Smooth muscle cell (in vitro differentiated cells): Measurements from ENCODE around the gene SCGB3A1. TPM values are rescaled to one million over a fixed set of nuclear protein-coding genes. Genes with fewer than 3 reads are reported as not detected.

Source experiments
- DNase-seq: peaks from one replicate; lab custom pipeline; 2025; ENCODE audit not compliant: unreplicated experiment; lab: John Stamatoyannopoulos, UW
- H2AFZ ChIP-seq: fragments of 200-600 bp; sonication (generic); 2 replicates; pipeline ENCODE4 v1.6.0; 2016; ENCODE audit warnings: antibody characterized with exemption, low read depth, mild to moderate bottlenecking
- H3F3A ChIP-seq: fragments of 200-600 bp; sonication (generic); 2 replicates; pipeline ENCODE4 v1.6.0; 2017; ENCODE audit warnings: antibody characterized with exemption, low read depth
- H3K27ac ChIP-seq: fragments of 200-600 bp; sonication (generic); 2 replicates; pipeline ENCODE4 v1.5.1; 2016; ENCODE audit warnings: low read depth, mild to moderate bottlenecking
- H3K27me3 ChIP-seq: fragments of 200-600 bp; sonication (generic); 2 replicates; pipeline ENCODE4 v1.6.1; 2016; ENCODE audit warnings: low read depth, mild to moderate bottlenecking
- H3K36me3 ChIP-seq: fragments of 200-600 bp; sonication (generic); 2 replicates; pipeline ENCODE4 v1.5.1; 2016; ENCODE audit warnings: low read depth
- H3K4me1 ChIP-seq: fragments of 200-600 bp; sonication (generic); 2 replicates; pipeline ENCODE4 v1.5.1; 2016; ENCODE audit warnings: low read depth
- H3K4me2 ChIP-seq: fragments of 200-600 bp; sonication (generic); 2 replicates; pipeline ENCODE4 v1.6.0; 2016; ENCODE audit warnings: mild to moderate bottlenecking
- H3K4me3 ChIP-seq: fragments of 200-600 bp; sonication (generic); 2 replicates; pipeline ENCODE4 v1.5.1; 2016; ENCODE audit warnings: mild to moderate bottlenecking
- H3K79me2 ChIP-seq: fragments of 200-600 bp; sonication (generic); 2 replicates; pipeline ENCODE4 v1.6.0; 2016; ENCODE audit warnings: low read depth, mild to moderate bottlenecking
- H3K9ac ChIP-seq: fragments of 200-600 bp; sonication (generic); 2 replicates; pipeline ENCODE4 v1.6.0; 2016; ENCODE audit warnings: low read depth
- H3K9me3 ChIP-seq: fragments of 200-600 bp; sonication (generic); replicated peaks from 2 replicates; pipeline ENCODE4 v1.5.1; 2016; ENCODE audit warnings: low read depth
- H4K20me1 ChIP-seq: fragments of 200-600 bp; sonication (generic); 2 replicates; pipeline ENCODE4 v1.6.0; 2016; ENCODE audit warnings: low read depth
- CTCF ChIP-seq: fragments of 200-600 bp; sonication (generic); IDR thresholded peaks from 2 replicates; pipeline ENCODE4 v1.5.1; 2017; ENCODE audit warnings: borderline replicate concordance, mild to moderate bottlenecking, antibody characterized with exemption; ENCODE audit not compliant: insufficient read depth, poor library complexity, severe bottlenecking
- whole genome bisulfite sequencing: methylation state at CpG from one replicate; pipeline ENCODE4 v1.1.7; 2016; ENCODE audit warnings: low lambda C conversion rate; 5-methylcytosine and 5-hydroxymethylcytosine counted together
- polyA plus RNA-seq: library from polyadenylated mRNA; unstranded; fragments of >200 nt; fragmentation: Nextera tagmentation; extraction: Ambion mirVana; gene quantifications from 2 replicates; pipeline ENCODE4 v1.2.1, GENCODE V29; 2016
- total RNA-seq: library from RNA; depleted of rRNA; stranded (reverse); fragments of >200 nt; gene quantifications from 2 replicates; pipeline ENCODE4 v1.2.3, GENCODE V29; 2014

The SCGB3A1 gene
- total and polyA plus RNA-seq, 2 experiments from 2014 or later, result not detected

GRCh38 chr5:180618829-180619562 is 27.7 kb upstream of the SCGB3A1 start:
- H3K27me3 ChIP-seq, result peaks cover 19% of the 10 kb centered on the region
- H3K27ac ChIP-seq, result no peak overlapping the region
- TF ChIP-seq CTCF, result peak; percentile 38
- no peaks in the 10 kb centered on the region for H3K4me1 ChIP-seq
- H2AFZ ChIP-seq, result peak overlapping the region; percentile 80
- DNase-seq, result peak; percentile 29
- no peak overlapping the region for H3K9ac ChIP-seq
- H3K36me3 ChIP-seq, result no peaks in the 10 kb centered on the region
- no peaks in the 10 kb centered on the region for H3K79me2 ChIP-seq
- H3F3A ChIP-seq, result no peaks in the 10 kb centered on the region
- 13% methylated on average over 30 of the region's 90 CpGs for WGBS
- peak overlapping the region; percentile 57 for H3K4me3 ChIP-seq
- peak overlapping the region; percentile 95 for H3K4me2 ChIP-seq
- H3K9me3 ChIP-seq, result no peaks in the 10 kb centered on the region
- H4K20me1 ChIP-seq, result no peaks in the 10 kb centered on the region

- peak overlapping the region; percentile 80 for H2AFZ ChIP-seq
- H3K4me2 ChIP-seq, result peak overlapping the region; percentile 95
- no peak for TF ChIP-seq CTCF
- WGBS, result 17% methylated on average over 15 of the region's 15 CpGs
- no peak for DNase-seq
- no peak overlapping the region for H3K9ac ChIP-seq
- H3K4me1 ChIP-seq, result no peaks in the 10 kb centered on the region
- H4K20me1 ChIP-seq, result no peaks in the 10 kb centered on the region
- no peaks in the 10 kb centered on the region for H3K36me3 ChIP-seq
- H3K9me3 ChIP-seq, result no peaks in the 10 kb centered on the region
- peak overlapping the region; percentile 57 for H3K4me3 ChIP-seq
- no peaks in the 10 kb centered on the region for H3K79me2 ChIP-seq
- H3K27me3 ChIP-seq, result peaks cover 19% of the 10 kb centered on the region
- no peak overlapping the region for H3K27ac ChIP-seq
- H3F3A ChIP-seq, result no peaks in the 10 kb centered on the region
These were observed 27.2 kb upstream of the SCGB3A1 start for GRCh38 chr5:180618487-180618828.

GRCh38 chr5:180613814-180614188 is 22.5 kb upstream of the SCGB3A1 start:
- no peak overlapping the region for H3K4me3 ChIP-seq
- H3K9me3 ChIP-seq, result no peaks in the 10 kb centered on the region
- no peaks in the 10 kb centered on the region for H3F3A ChIP-seq
- 92% methylated on average over 11 of the region's 11 CpGs for WGBS
- H3K9ac ChIP-seq, result no peak overlapping the region
- H3K79me2 ChIP-seq, result no peaks in the 10 kb centered on the region
- peaks cover 5% of the 10 kb centered on the region for H3K27me3 ChIP-seq
- no peak for DNase-seq
- no peak for TF ChIP-seq CTCF
- H2AFZ ChIP-seq, result no peak overlapping the region
- no peak overlapping the region for H3K27ac ChIP-seq
- H3K4me1 ChIP-seq, result no peaks in the 10 kb centered on the region
- no peak overlapping the region for H3K4me2 ChIP-seq
- H3K36me3 ChIP-seq, result no peaks in the 10 kb centered on the region
- H4K20me1 ChIP-seq, result no peaks in the 10 kb centered on the region
